Mesendoderm (in vitro differentiated cells): ENCODE data around the gene CTSW.
"Not testable (repeated sequence)": the region's sequence is repeated elsewhere in the genome, so short reads cannot be mapped to it uniquely, and the experiment has no call there.

Experiments used
- DNase-seq: peaks from one replicate; pipeline ENCODE4 v3.0.0; 2013
- H2AK5ac ChIP-seq: 2 replicates; pipeline ENCODE4 v1.6.1; 2013; ENCODE audit warnings: low read length, inconsistent platforms
- H2BK120ac ChIP-seq: 2 replicates; pipeline ENCODE4 v1.6.1; 2013; ENCODE audit warnings: low read depth, mild to moderate bottlenecking, low read length, moderate library complexity, mixed read lengths
- H2BK15ac ChIP-seq: replicated peaks from 2 replicates; pipeline ENCODE4 v1.6.1; 2013; ENCODE audit warnings: low read depth, mild to moderate bottlenecking, moderate library complexity
- H2BK5ac ChIP-seq: 2 replicates; pipeline ENCODE4 v1.6.1; 2013; ENCODE audit warnings: low read length, inconsistent platforms
- H3K18ac ChIP-seq: 2 replicates; pipeline ENCODE4 v1.6.1; 2013; ENCODE audit warnings: mild to moderate bottlenecking, low read length, mixed read lengths
- H3K23ac ChIP-seq: one replicate; pipeline ENCODE4 v1.6.1; 2013; ENCODE audit warnings: low read length
- H3K27ac ChIP-seq: 2 replicates; pipeline ENCODE4 v1.5.1; 2013; ENCODE audit warnings: low read depth, mild to moderate bottlenecking, inconsistent platforms, low read length, moderate library complexity
- H3K27me3 ChIP-seq: 2 replicates; pipeline ENCODE4 v1.6.1; 2013; ENCODE audit warnings: low read length, control low read depth, mild to moderate bottlenecking, inconsistent platforms; ENCODE audit not compliant: insufficient read depth, poor library complexity
- H3K36me3 ChIP-seq: 2 replicates; pipeline ENCODE4 v1.6.1; 2013; ENCODE audit warnings: low read length, inconsistent platforms; ENCODE audit not compliant: control insufficient read depth, insufficient read depth
- H3K4ac ChIP-seq: one replicate; pipeline ENCODE4 v1.6.1; 2013; ENCODE audit warnings: low read depth, mild to moderate bottlenecking, low read length, moderate library complexity
- H3K4me1 ChIP-seq: 2 replicates; pipeline ENCODE4 v1.6.1; 2013; ENCODE audit warnings: low read depth, low read length, inconsistent platforms; ENCODE audit not compliant: control insufficient read depth
- H3K4me2 ChIP-seq: 2 replicates; pipeline ENCODE4 v1.6.1; 2013; ENCODE audit warnings: low read length
- H3K4me3 ChIP-seq: 2 replicates; pipeline ENCODE4 v1.5.1; 2013; ENCODE audit warnings: mild to moderate bottlenecking, low read length
- H3K56ac ChIP-seq: one replicate; pipeline ENCODE4 v1.6.1; 2013; ENCODE audit warnings: low read length
- H3K79me1 ChIP-seq: 2 replicates; pipeline ENCODE4 v1.6.1; 2013; ENCODE audit warnings: low read length, inconsistent platforms
- H3K79me2 ChIP-seq: 2 replicates; pipeline ENCODE4 v1.6.1; 2013; ENCODE audit warnings: mild to moderate bottlenecking, low read length; ENCODE audit not compliant: control insufficient read depth, insufficient read depth
- H3K9ac ChIP-seq: 2 replicates; pipeline ENCODE4 v1.6.1; 2013; ENCODE audit warnings: low read length, inconsistent platforms
- H4K5ac ChIP-seq: one replicate; pipeline ENCODE4 v1.6.1; 2013; ENCODE audit warnings: low read length
- H4K8ac ChIP-seq: one replicate; pipeline ENCODE4 v1.6.1; 2013; ENCODE audit warnings: low read depth, mild to moderate bottlenecking, control low read depth, low read length, moderate library complexity
- WGBS: extraction: QIAGEN DNeasy Blood & Tissue Kit; methylation state at CpG from one replicate; pipeline ENCODE4 v1.1.7; 2013; ENCODE audit warnings: low lambda C conversion rate, missing lambda C conversion rate; ENCODE audit not compliant: insufficient coverage; ENCODE audit errors: extremely low coverage; 5-methylcytosine and 5-hydroxymethylcytosine counted together

Gene CTSW

DNA sequence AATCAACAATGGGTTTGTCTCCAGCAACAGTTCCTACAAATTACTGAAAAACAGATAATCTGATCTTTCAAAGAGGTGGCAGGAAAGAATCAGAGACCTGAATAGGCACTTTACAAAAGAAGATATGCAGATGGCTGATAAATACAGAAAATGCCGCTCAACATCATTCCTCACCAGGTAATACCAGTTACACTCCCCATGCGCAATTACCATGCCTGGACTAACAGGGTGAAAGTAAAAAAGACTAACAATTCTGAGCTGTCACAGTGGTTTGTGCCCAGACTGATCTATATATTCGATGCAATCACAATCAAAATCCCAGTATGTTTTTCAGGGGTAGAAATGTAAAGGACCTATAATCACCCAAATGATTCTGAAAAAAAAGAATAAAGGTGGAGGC lies 35.8 kb upstream of the CTSW start:
- no CpG with 5 or more reads among the region's 3 CpGs for WGBS
- Histone ChIP-seq H2BK15ac (no peak overlapping the region), H3K23ac (no peak overlapping the region)

GRCh38 chr11:65844231-65844872 lies 35.3 kb upstream of the CTSW start:
- Histone ChIP-seq H2BK5ac (no peak overlapping the region), H3K27me3 (no peaks in the 10 kb centered on the region), H3K4me1 (no peaks in the 10 kb centered on the region), H4K5ac (no peak overlapping the region), H3K23ac (no peak overlapping the region), H3K4ac (no peak overlapping the region), H3K56ac (no peak overlapping the region), H2BK15ac (no peak overlapping the region), H2BK120ac (no peak overlapping the region), H3K9ac (no peak overlapping the region), H4K8ac (no peak overlapping the region), H3K27ac (no peak overlapping the region), H3K79me1 (no peaks in the 10 kb centered on the region), H3K36me3 (no peaks in the 10 kb centered on the region), H3K4me2 (no peak overlapping the region), H3K18ac (no peak overlapping the region), H3K4me3 (no peak overlapping the region), H2AK5ac (no peak overlapping the region), H3K79me2 (no peaks in the 10 kb centered on the region)
- WGBS = no CpG with 5 or more reads among the region's 10 CpGs
- DNase-seq = no peak

More for the DNA sequence above, 35.8 kb upstream of the CTSW start:
- Histone ChIP-seq H3K9ac (no peak overlapping the region), H3K4ac (no peak overlapping the region), H3K79me2 (no peaks in the 10 kb centered on the region), H3K79me1 (no peaks in the 10 kb centered on the region), H4K5ac (no peak overlapping the region), H4K8ac (no peak overlapping the region), H3K4me2 (no peak overlapping the region), H3K27me3 (no peaks in the 10 kb centered on the region), H3K36me3 (no peaks in the 10 kb centered on the region), H3K56ac (no peak overlapping the region), H2BK120ac (no peak overlapping the region), H3K27ac (no peak overlapping the region), H2BK5ac (no peak overlapping the region), H3K18ac (no peak overlapping the region), H2AK5ac (no peak overlapping the region), H3K4me1 (no peaks in the 10 kb centered on the region), H3K4me3 (no peak overlapping the region)
- no peak for DNase-seq

DNA sequence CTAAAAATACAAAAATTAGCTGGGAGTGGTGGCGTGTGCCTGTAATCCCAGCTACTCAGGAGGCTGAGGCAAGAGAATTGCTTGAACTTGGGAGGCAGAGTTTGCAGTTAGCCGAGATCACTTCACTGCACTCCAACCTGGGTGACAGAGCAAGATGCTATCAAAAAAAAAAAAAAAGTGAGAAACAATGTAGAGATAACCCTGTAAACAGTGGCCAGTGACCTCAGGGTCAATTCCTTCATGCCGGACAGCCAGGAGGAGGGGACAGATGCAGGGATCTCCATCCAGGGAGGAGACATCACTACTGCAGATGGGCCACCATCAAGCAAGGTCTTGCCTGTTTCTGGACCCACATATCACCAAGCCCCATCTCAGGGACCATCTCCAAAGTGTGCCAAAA lies 31.9 kb upstream of the CTSW start:
- no peak overlapping the region for H3K56ac ChIP-seq
- H3K27me3 ChIP-seq = no peaks in the 10 kb centered on the region
- no peak overlapping the region for H3K27ac ChIP-seq
- H3K23ac ChIP-seq = no peak overlapping the region
- H4K8ac ChIP-seq = no peak overlapping the region
- no peak overlapping the region for H3K18ac ChIP-seq
- no peak for DNase-seq
- H3K79me1 ChIP-seq = no peaks in the 10 kb centered on the region
- H3K4me1 ChIP-seq = no peaks in the 10 kb centered on the region
- no CpG with 5 or more reads among the region's 3 CpGs for WGBS
- H2BK15ac ChIP-seq = no peak overlapping the region
- no peaks in the 10 kb centered on the region for H3K36me3 ChIP-seq
- no peak overlapping the region for H3K4me2 ChIP-seq
- H2AK5ac ChIP-seq = no peak overlapping the region
- H3K9ac ChIP-seq = no peak overlapping the region
- no peak overlapping the region for H4K5ac ChIP-seq
- no peak overlapping the region for H2BK120ac ChIP-seq
- H3K4me3 ChIP-seq = no peak overlapping the region
- H2BK5ac ChIP-seq = no peak overlapping the region
- H3K4ac ChIP-seq = no peak overlapping the region
- H3K79me2 ChIP-seq = no peaks in the 10 kb centered on the region

- not testable (repeated sequence) for H3K56ac ChIP-seq, H3K27ac ChIP-seq, H2AK5ac ChIP-seq, H3K4me1 ChIP-seq, H2BK5ac ChIP-seq, H3K4me2 ChIP-seq, H2BK120ac ChIP-seq, H3K9ac ChIP-seq, H4K5ac ChIP-seq, H3K18ac ChIP-seq, H3K4ac ChIP-seq, H3K4me3 ChIP-seq, H3K79me2 ChIP-seq, H3K36me3 ChIP-seq, H3K23ac ChIP-seq, H4K8ac ChIP-seq, H3K79me1 ChIP-seq, H3K27me3 ChIP-seq, H2BK15ac ChIP-seq
- WGBS = no CpG with 5 or more reads among the region's 7 CpGs
- DNase-seq = peak; percentile 1
Observed at GRCh38 chr11:65848693-65849092, 30.9 kb upstream of the CTSW start.

- no peak overlapping the region for H3K4me3 ChIP-seq
- H4K5ac ChIP-seq = no peak overlapping the region
- H4K8ac ChIP-seq = no peak overlapping the region
- H3K4ac ChIP-seq = no peak overlapping the region
- H3K4me1 ChIP-seq = no peaks in the 10 kb centered on the region
- H3K79me1 ChIP-seq = peaks cover 6% of the 10 kb centered on the region
- no peak overlapping the region for H2BK5ac ChIP-seq
- peaks cover 4% of the 10 kb centered on the region for H3K79me2 ChIP-seq
- no peak overlapping the region for H3K18ac ChIP-seq
- WGBS = no CpG with 5 or more reads among the region's 8 CpGs
- H3K23ac ChIP-seq = no peak overlapping the region
- DNase-seq = peak; percentile 23
- H3K4me2 ChIP-seq = no peak overlapping the region
- no peaks in the 10 kb centered on the region for H3K27me3 ChIP-seq
- peaks cover 6% of the 10 kb centered on the region for H3K36me3 ChIP-seq
- no peak overlapping the region for H2BK120ac ChIP-seq
- H3K27ac ChIP-seq = no peak overlapping the region
- no peak overlapping the region for H3K56ac ChIP-seq
- H2BK15ac ChIP-seq = no peak overlapping the region
- no peak overlapping the region for H2AK5ac ChIP-seq
- H3K9ac ChIP-seq = no peak overlapping the region
Observed at GRCh38 chr11:65849366-65849765, 30.3 kb upstream of the CTSW start.

- no peak overlapping the region for H3K18ac ChIP-seq
- H3K27me3 ChIP-seq = no peaks in the 10 kb centered on the region
- no peak overlapping the region for H3K4me3 ChIP-seq
- H3K36me3 ChIP-seq = peaks cover 10% of the 10 kb centered on the region
- no CpG with 5 or more reads among the region's 16 CpGs for WGBS
- peaks cover 6% of the 10 kb centered on the region for H3K79me2 ChIP-seq
- H4K5ac ChIP-seq = no peak overlapping the region
- no peak overlapping the region for H4K8ac ChIP-seq
- no peak overlapping the region for H3K4ac ChIP-seq
- H3K9ac ChIP-seq = no peak overlapping the region
- no peak overlapping the region for H2BK120ac ChIP-seq
- H2BK15ac ChIP-seq = no peak overlapping the region
- H3K4me1 ChIP-seq = no peaks in the 10 kb centered on the region
- H2BK5ac ChIP-seq = no peak overlapping the region
- no peak overlapping the region for H3K27ac ChIP-seq
- no peak overlapping the region for H3K56ac ChIP-seq
- peak; percentile 14 for DNase-seq
- H3K23ac ChIP-seq = no peak overlapping the region
- peaks cover 8% of the 10 kb centered on the region for H3K79me1 ChIP-seq
- H2AK5ac ChIP-seq = no peak overlapping the region
- H3K4me2 ChIP-seq = no peak overlapping the region
Observed at GRCh38 chr11:65849771-65850216, 29.8 kb upstream of the CTSW start.
